HepG2 (cell line): ENCODE data around the gene LSM14B. TPM values are rescaled to one million over a fixed set of nuclear protein-coding genes. Genes with fewer than 3 reads are reported as not detected.

Experiments used
- MAFG ChIP-seq: sonication (generic); formaldehyde crosslinking; IDR thresholded peaks from 2 replicates; pipeline ENCODE4 v1.5.1; 2020; ENCODE audit warnings: mild to moderate bottlenecking, missing genetic modification reagents
- NCOA5 ChIP-seq: sonication (generic); formaldehyde crosslinking; IDR thresholded peaks from 2 replicates; pipeline ENCODE4 v1.4.0; 2020; ENCODE audit warnings: missing genetic modification reagents
- PHF8 ChIP-seq: sonication (generic); formaldehyde crosslinking; IDR thresholded peaks from 2 replicates; pipeline ENCODE4 v1.5.0; 2020; ENCODE audit warnings: missing genetic modification reagents
- RNF2 ChIP-seq: fragments of 450-650 bp; conservative IDR thresholded peaks from 2 replicates; pipeline ENCODE4 v1.6.1; 2016; ENCODE audit warnings: low read depth
- SAFB2 ChIP-seq: sonication (generic); formaldehyde crosslinking; IDR thresholded peaks from 2 replicates; pipeline ENCODE4 v1.5.1; 2020; ENCODE audit warnings: missing genetic modification reagents, low read depth, mild to moderate bottlenecking, borderline replicate concordance
- SMAD9 ChIP-seq: sonication (generic); formaldehyde crosslinking; IDR thresholded peaks from 2 replicates; pipeline ENCODE4 v1.5.1; 2020; ENCODE audit warnings: mild to moderate bottlenecking, missing genetic modification reagents
- TBP ChIP-seq: sonication (generic); formaldehyde crosslinking; IDR thresholded peaks from 2 replicates; pipeline ENCODE4 v1.5.0; 2020; ENCODE audit warnings: missing genetic modification reagents
- ZBTB1 ChIP-seq: sonication (generic); formaldehyde crosslinking; IDR thresholded peaks from 2 replicates; pipeline ENCODE4 v1.4.0; 2020; ENCODE audit warnings: missing genetic modification reagents, borderline replicate concordance
- ZFP36 ChIP-seq: fragments of 150-350 bp; IDR thresholded peaks from 2 replicates; pipeline ENCODE4 v1.6.1; 2018; ENCODE audit warnings: borderline replicate concordance, low read length, low read depth; ENCODE audit not compliant: partially characterized antibody
- ZNF12 ChIP-seq: sonication (generic); formaldehyde crosslinking; IDR thresholded peaks from 2 replicates; pipeline ENCODE4 v1.5.0; 2020; ENCODE audit warnings: missing genetic modification reagents
- ZNF326 ChIP-seq: sonication (generic); formaldehyde crosslinking; IDR thresholded peaks from 2 replicates; pipeline ENCODE4 v1.4.0; 2020; ENCODE audit warnings: missing genetic modification reagents, borderline replicate concordance
- ZNF460 ChIP-seq: sonication (generic); formaldehyde crosslinking; IDR thresholded peaks from 2 replicates; pipeline ENCODE4 v1.5.1; 2020; ENCODE audit warnings: missing genetic modification reagents, mild to moderate bottlenecking, borderline replicate concordance
- ZNF552 ChIP-seq: sonication (generic); formaldehyde crosslinking; IDR thresholded peaks from 2 replicates; pipeline ENCODE4 v1.9.0; 2022; ENCODE audit warnings: missing genetic modification reagents, mild to moderate bottlenecking, borderline replicate concordance
- ZNF605 ChIP-seq: sonication (generic); formaldehyde crosslinking; IDR thresholded peaks from 2 replicates; pipeline ENCODE4 v1.8.0; 2022; ENCODE audit warnings: mild to moderate bottlenecking, missing genetic modification reagents
- ZNF614 ChIP-seq: IDR thresholded peaks from 2 replicates; pipeline ENCODE4 v1.6.1; 2018; ENCODE audit warnings: missing biosample characterization, missing genetic modification reagents, inconsistent platforms, borderline replicate concordance
- ZNF766 ChIP-seq: sonication (generic); formaldehyde crosslinking; IDR thresholded peaks from 2 replicates; pipeline ENCODE4 v1.5.0; 2020; ENCODE audit warnings: missing genetic modification reagents, borderline replicate concordance
- polyA plus RNA-seq, 8 experiments: library from polyadenylated mRNA; depleted of rRNA in 3 of 8; stranded (reverse) in 7 of 8; unstranded in 1 of 8; fragments of >200 nt; fragmentation: Illumina TruSeq in 4 of 8; extraction: Trizol in 4 of 8; gene quantifications; 2 replicates each; pipeline versions ENCODE4 v1.2.1 to v1.2.3, GENCODE V29; 2011 to 2016; ENCODE audit warnings: low read depth in 4 of 8, missing spikeins in 1 of 8, mixed read lengths in 1 of 8; ENCODE audit not compliant: insufficient read depth in 1 of 8
- total RNA-seq, 5 experiments: library from RNA; depleted of rRNA; stranded (reverse); fragments of >200 nt; fragmentation: Illumina TruSeq; extraction: Trizol; gene quantifications; 2 replicates each; pipeline ENCODE4 v1.2.3, GENCODE V29; 2016; ENCODE audit warnings: low read depth in 1 of 5
- TF ChIP-seq, protein P1 (sequence below): sonication (generic); formaldehyde crosslinking; IDR thresholded peaks from 2 replicates; pipeline ENCODE4 v1.4.0; 2020; ENCODE audit warnings: missing genetic modification reagents
- TF ChIP-seq, protein P2 (sequence below): sonication (generic); formaldehyde crosslinking; IDR thresholded peaks from 2 replicates; pipeline ENCODE4 v1.4.0; 2020; ENCODE audit warnings: missing genetic modification reagents, borderline replicate concordance

Gene LSM14B
- total and polyA plus RNA-seq, 2 of the 13 experiments (the other 11 are each of a cell fraction or from before 2014, with no cell fraction given): 43.3 to 79.2 TPM

DNA sequence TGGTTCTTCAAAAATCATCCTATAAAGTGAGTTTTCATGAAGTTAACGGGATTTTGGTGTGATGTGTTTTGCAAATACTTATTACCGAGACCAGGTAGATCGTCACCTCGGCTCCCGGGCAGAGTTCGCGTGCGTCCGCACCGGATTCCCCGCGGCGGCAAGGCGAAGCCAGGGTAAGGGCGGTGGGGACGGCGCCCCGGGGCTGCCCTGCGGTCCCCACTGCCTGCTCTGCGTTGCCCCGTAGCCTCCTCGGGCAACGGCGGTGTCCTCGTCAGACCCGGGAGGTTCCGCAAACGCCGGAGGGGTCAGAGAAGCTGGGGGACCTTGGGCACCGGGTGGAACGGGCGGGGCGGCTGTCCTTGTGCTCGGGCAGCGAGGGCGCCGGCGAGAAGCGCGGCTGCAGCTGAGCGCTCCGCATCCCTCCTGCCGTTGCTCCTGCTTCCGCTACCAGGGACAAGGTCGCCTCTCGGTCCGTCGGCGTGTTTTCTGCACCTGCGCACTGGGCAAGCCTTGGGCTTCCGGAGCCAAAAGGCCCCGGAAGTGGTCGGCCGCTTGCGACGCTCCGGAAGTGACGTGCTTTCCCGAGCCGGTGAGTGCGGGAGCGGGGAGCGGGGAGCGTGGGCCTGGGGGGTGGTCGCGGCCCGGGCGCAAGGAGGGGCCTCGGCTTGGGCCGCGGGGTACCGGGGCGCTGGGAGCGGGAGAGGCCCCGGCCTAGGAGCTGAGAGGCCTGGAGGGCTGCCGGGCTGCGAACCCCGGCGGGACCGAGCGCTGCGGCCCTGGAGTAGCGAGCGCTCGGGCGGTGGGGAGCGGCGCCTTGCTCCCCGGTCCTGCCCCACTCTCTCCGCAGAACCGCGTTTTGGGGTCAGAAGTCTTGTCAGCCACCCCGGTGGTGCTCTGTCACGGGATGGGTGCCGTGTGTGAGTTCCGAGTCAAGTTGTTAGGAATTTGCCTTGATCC lies 60.5 kb downstream of the LSM14B start, which contains the start of gene MTG2 (continued):
- TF ChIP-seq, protein P1, sequence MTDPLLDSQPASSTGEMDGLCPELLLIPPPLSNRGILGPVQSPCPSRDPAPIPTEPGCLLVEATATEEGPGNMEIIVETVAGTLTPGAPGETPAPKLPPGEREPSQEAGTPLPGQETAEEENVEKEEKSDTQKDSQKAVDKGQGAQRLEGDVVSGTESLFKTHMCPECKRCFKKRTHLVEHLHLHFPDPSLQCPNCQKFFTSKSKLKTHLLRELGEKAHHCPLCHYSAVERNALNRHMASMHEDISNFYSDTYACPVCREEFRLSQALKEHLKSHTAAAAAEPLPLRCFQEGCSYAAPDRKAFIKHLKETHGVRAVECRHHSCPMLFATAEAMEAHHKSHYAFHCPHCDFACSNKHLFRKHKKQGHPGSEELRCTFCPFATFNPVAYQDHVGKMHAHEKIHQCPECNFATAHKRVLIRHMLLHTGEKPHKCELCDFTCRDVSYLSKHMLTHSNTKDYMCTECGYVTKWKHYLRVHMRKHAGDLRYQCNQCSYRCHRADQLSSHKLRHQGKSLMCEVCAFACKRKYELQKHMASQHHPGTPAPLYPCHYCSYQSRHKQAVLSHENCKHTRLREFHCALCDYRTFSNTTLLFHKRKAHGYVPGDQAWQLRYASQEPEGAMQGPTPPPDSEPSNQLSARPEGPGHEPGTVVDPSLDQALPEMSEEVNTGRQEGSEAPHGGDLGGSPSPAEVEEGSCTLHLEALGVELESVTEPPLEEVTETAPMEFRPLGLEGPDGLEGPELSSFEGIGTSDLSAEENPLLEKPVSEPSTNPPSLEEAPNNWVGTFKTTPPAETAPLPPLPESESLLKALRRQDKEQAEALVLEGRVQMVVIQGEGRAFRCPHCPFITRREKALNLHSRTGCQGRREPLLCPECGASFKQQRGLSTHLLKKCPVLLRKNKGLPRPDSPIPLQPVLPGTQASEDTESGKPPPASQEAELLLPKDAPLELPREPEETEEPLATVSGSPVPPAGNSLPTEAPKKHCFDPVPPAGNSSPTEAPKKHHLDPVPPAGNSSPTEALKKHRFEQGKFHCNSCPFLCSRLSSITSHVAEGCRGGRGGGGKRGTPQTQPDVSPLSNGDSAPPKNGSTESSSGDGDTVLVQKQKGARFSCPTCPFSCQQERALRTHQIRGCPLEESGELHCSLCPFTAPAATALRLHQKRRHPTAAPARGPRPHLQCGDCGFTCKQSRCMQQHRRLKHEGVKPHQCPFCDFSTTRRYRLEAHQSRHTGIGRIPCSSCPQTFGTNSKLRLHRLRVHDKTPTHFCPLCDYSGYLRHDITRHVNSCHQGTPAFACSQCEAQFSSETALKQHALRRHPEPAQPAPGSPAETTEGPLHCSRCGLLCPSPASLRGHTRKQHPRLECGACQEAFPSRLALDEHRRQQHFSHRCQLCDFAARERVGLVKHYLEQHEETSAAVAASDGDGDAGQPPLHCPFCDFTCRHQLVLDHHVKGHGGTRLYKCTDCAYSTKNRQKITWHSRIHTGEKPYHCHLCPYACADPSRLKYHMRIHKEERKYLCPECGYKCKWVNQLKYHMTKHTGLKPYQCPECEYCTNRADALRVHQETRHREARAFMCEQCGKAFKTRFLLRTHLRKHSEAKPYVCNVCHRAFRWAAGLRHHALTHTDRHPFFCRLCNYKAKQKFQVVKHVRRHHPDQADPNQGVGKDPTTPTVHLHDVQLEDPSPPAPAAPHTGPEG (CRISPR knock-in tag): peak; percentile 95
- TF ChIP-seq ZNF605 (CRISPR knock-in tag) (peak; percentile 96), ZNF552 (CRISPR knock-in tag) (peak; percentile 89; the same call in 1 of the 2 replicates), TBP (CRISPR knock-in tag) (peak; percentile 100), ZNF326 (peak; percentile 94), SMAD9 (peak; percentile 82; the same call in 1 of the 2 replicates), ZNF460 (no peak; the same call in 1 of the 2 replicates), ZNF614 (CRISPR knock-in tag) (peak; percentile 98; the same call in 1 of the 2 replicates), NCOA5 (CRISPR knock-in tag) (peak; percentile 95), ZNF766 (peak; percentile 99), ZBTB1 (CRISPR knock-in tag) (no peak), RNF2 (peak; percentile 97), MAFG (no peak), ZFP36 (no peak), PHF8 (CRISPR knock-in tag) (peak; percentile 97), SAFB2 (CRISPR knock-in tag) (peak; percentile 99), ZNF12 (CRISPR knock-in tag) (peak; percentile 61; the same call in 1 of the 2 replicates)
- TF ChIP-seq, protein P2, sequence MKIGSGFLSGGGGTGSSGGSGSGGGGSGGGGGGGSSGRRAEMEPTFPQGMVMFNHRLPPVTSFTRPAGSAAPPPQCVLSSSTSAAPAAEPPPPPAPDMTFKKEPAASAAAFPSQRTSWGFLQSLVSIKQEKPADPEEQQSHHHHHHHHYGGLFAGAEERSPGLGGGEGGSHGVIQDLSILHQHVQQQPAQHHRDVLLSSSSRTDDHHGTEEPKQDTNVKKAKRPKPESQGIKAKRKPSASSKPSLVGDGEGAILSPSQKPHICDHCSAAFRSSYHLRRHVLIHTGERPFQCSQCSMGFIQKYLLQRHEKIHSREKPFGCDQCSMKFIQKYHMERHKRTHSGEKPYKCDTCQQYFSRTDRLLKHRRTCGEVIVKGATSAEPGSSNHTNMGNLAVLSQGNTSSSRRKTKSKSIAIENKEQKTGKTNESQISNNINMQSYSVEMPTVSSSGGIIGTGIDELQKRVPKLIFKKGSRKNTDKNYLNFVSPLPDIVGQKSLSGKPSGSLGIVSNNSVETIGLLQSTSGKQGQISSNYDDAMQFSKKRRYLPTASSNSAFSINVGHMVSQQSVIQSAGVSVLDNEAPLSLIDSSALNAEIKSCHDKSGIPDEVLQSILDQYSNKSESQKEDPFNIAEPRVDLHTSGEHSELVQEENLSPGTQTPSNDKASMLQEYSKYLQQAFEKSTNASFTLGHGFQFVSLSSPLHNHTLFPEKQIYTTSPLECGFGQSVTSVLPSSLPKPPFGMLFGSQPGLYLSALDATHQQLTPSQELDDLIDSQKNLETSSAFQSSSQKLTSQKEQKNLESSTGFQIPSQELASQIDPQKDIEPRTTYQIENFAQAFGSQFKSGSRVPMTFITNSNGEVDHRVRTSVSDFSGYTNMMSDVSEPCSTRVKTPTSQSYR: peak; percentile 29
